Stimulated activated CD4-positive, alpha-beta T cell treated with anti-CD3 and anti-CD28 coated beads, Interleukin-15, amount 100 ng/mL, for 24 hours (primary cell): Measurements from ENCODE around the gene PIEZO1.
A peak's percentile ranks its signal among the peaks of the same experiment; 100 is the strongest.

Experiments used
- DNase-seq: peaks from one replicate; pipeline ENCODE4 v3.0.0-alpha.2; 2020

The PIEZO1 gene

GRCh38 chr16:88715312-88716190, 69.5 kb downstream of the PIEZO1 start:
- no peak for DNase-seq

- DNase-seq: no peak
These were observed 70.4 kb downstream of the PIEZO1 start for GRCh38 chr16:88714420-88715302.

GRCh38 chr16:88713568-88714419, 71.2 kb downstream of the PIEZO1 start:
- DNase-seq: no peak

- no peak for DNase-seq
These were observed 72.0 kb downstream of the PIEZO1 start for GRCh38 chr16:88713054-88713453.

- DNase-seq: no peak
These were observed 72.5 kb downstream of the PIEZO1 start for GRCh38 chr16:88712362-88712979.

- DNase-seq: no peak
These were observed 73.2 kb downstream of the PIEZO1 start for GRCh38 chr16:88711750-88712340.

GRCh38 chr16:88710556-88710955, 74.5 kb downstream of the PIEZO1 start:
- no peak for DNase-seq

GRCh38 chr16:88706965-88707826, 77.8 kb downstream of the PIEZO1 start:
- DNase-seq: no peak

- DNase-seq: peak; percentile 96
These were observed 78.6 kb downstream of the PIEZO1 start, which contains the start of the genes CTU2 and RNF166 for GRCh38 chr16:88706229-88706964. CTU2 (plus strand) TSS chr16:88706503; CDS start chr16:88706531, 28 bp downstream. RNF166 (minus strand) TSS chr16:88706408; CDS start chr16:88706325, 83 bp downstream.

- peak; percentile 43 for DNase-seq
These were observed 79.2 kb downstream of the PIEZO1 start for GRCh38 chr16:88705801-88706228.

GRCh38 chr16:88705076-88705684, 79.8 kb downstream of the PIEZO1 start:
- peak; percentile 37 for DNase-seq

- DNase-seq: peak; percentile 85
These were observed 81.3 kb downstream of the PIEZO1 start for GRCh38 chr16:88703486-88704309.

GRCh38 chr16:88702371-88703210, 82.4 kb downstream of the PIEZO1 start:
- peak; percentile 46 for DNase-seq

GRCh38 chr16:88701581-88702370, 83.2 kb downstream of the PIEZO1 start:
- peak; percentile 46 for DNase-seq

- DNase-seq: peak; percentile 97
These were observed 84.2 kb downstream of the PIEZO1 start for GRCh38 chr16:88700636-88701482.

- no peak for DNase-seq
These were observed 84.7 kb downstream of the PIEZO1 start for GRCh38 chr16:88700322-88700635.
